ENCODE results near the gene PFN2. TPM values are rescaled to one million over a fixed set of nuclear protein-coding genes. Genes with fewer than 3 reads are reported as not detected.

Gene PFN2
- total RNA-seq, 1 experiment from 2014 or later: 243 TPM

- Histone ChIP-seq H3K4me3 (ENCODE audit: insufficient read depth, low read depth, low read length) (no peak overlapping the region), H3K27me3 (ENCODE audit: control insufficient read depth, insufficient read depth, low read length) (no peaks in the 10 kb centered on the region), H3K36me3 (replicated peaks; ENCODE audit: control insufficient read depth, insufficient read depth, low read length) (peaks cover 1% of the 10 kb centered on the region)
- DNase-seq: no peak
Observed at GRCh38 chr3:149919509-149919908, 51.2 kb downstream of the PFN2 start.

GRCh38 chr3:149917124-149917667, 53.5 kb downstream of the PFN2 start:
- Histone ChIP-seq H3K36me3 (replicated peaks; ENCODE audit: control insufficient read depth, insufficient read depth, low read length) (peaks cover 1% of the 10 kb centered on the region), H3K27me3 (ENCODE audit: control insufficient read depth, insufficient read depth, low read length) (no peaks in the 10 kb centered on the region), H3K4me3 (ENCODE audit: insufficient read depth, low read depth, low read length) (no peak overlapping the region)
- DNase-seq: no peak

Other genes starting within 250 kb of the PFN2 start
- gene COMMD2, start 218.4 kb downstream of the PFN2 start, total RNA-seq (2014; rRNA removed; shearing (Covaris generic)): 41.3 and 58.9 TPM in 2 replicates
- not detected in 2 replicates for gene ANKUB1, start 178.3 kb downstream of the PFN2 start, total RNA-seq (2014; rRNA removed; shearing (Covaris generic))
- gene RNF13, start 157.7 kb downstream of the PFN2 start, total RNA-seq (2014; rRNA removed; shearing (Covaris generic)): 31.0 and 31.3 TPM in 2 replicates